Lower lobe of right lung (tissue), 2 donors: ENCODE measurements around the gene FOXK2. TPM values are rescaled to one million over a fixed set of nuclear protein-coding genes. Genes with fewer than 3 reads are reported as not detected.
A peak's percentile ranks its signal among the peaks of the same experiment; 100 is the strongest.

Source experiments
- ATAC-seq, 2 donors: fragments of 200-7000 bp; cut with Tn5 transposase; one replicate each; pipeline ENCODE4 v1.9.1; 2020 to 2022; ENCODE audit warnings: mild to moderate bottlenecking in 2 of 2, moderate library complexity in 2 of 2
- DNase-seq: peaks from one replicate; pipeline ENCODE4 v3.0.0-alpha.2; 2020
- H3K27ac ChIP-seq: fragments of 200-600 bp; one replicate; pipeline ENCODE4 v1.8.0; 2022
- H3K27me3 ChIP-seq: fragments of 200-600 bp; one replicate; pipeline ENCODE4 v1.8.0; 2022; ENCODE audit warnings: low read depth
- H3K36me3 ChIP-seq: fragments of 200-600 bp; one replicate; pipeline ENCODE4 v1.8.0; 2022; ENCODE audit warnings: mild to moderate bottlenecking
- H3K4me1 ChIP-seq: fragments of 200-600 bp; one replicate; pipeline ENCODE4 v1.8.0; 2022
- H3K4me3 ChIP-seq: fragments of 200-600 bp; one replicate; pipeline ENCODE4 v1.8.0; 2022; ENCODE audit warnings: mild to moderate bottlenecking
- H3K9me3 ChIP-seq: fragments of 200-600 bp; one replicate; pipeline ENCODE4 v1.8.0; 2022
- CTCF ChIP-seq: fragments of 200-600 bp; IDR thresholded peaks from one replicate; pipeline ENCODE4 v1.8.0; 2022; ENCODE audit warnings: antibody characterized with exemption, mild to moderate bottlenecking
- intact Hi-C: fragments of 100-400 bp; cut with DNase I; formaldehyde crosslinking; loops from one replicate; pipeline ENCODE4 v1.11.0; 2022
- total RNA-seq: library from RNA; stranded (reverse); fragmentation: NEBNext Ultra II Directional; extraction: Animal tissue kit (Norgen Biotek cat#: 25700); gene quantifications from one replicate; pipeline ENCODE4 v1.2.1, GENCODE V29; 2021
- donor health status: DM: no; HTN: yes; CAD: no; lungs with severe emphysema.

The FOXK2 gene
- total RNA-seq, 1 donor from 2014 or later: 60.1 TPM

- Histone ChIP-seq H3K4me3 (peak overlapping the region; percentile 70), H3K4me1 (peaks cover 47% of the 10 kb centered on the region), H3K27me3 (no peaks in the 10 kb centered on the region), H3K36me3 (peaks cover 29% of the 10 kb centered on the region), H3K27ac (peak overlapping the region; percentile 89), H3K9me3 (no peaks in the 10 kb centered on the region)
- DNase-seq (peak; percentile 80), ATAC-seq (peak; percentile 68 to 71)
- TF ChIP-seq CTCF: no peak
- intact Hi-C loops: no loop called here
These were observed 73.4 kb downstream of the FOXK2 start for GRCh38 chr17:82592767-82593589.

- no peak for TF ChIP-seq CTCF
- peak; percentile 4 to 18 for ATAC-seq
- DNase-seq: peak; percentile 58
- Histone ChIP-seq H3K4me1 (peaks cover 47% of the 10 kb centered on the region), H3K9me3 (no peaks in the 10 kb centered on the region), H3K27me3 (no peaks in the 10 kb centered on the region), H3K27ac (peak overlapping the region; percentile 89), H3K36me3 (peaks cover 34% of the 10 kb centered on the region), H3K4me3 (peak overlapping the region; percentile 70)
- intact Hi-C loops: no loop called here
These were observed 74.1 kb downstream of the FOXK2 start for GRCh38 chr17:82593590-82594087.

GRCh38 chr17:82594571-82594970 lies 75.0 kb downstream of the FOXK2 start:
- peaks cover 41% of the 10 kb centered on the region for H3K36me3 ChIP-seq
- intact Hi-C loops: no loop called here
- H3K27ac ChIP-seq: no peak overlapping the region
- H3K4me1 ChIP-seq: peaks cover 47% of the 10 kb centered on the region
- DNase-seq (peak; percentile 44), ATAC-seq (no peak)
- TF ChIP-seq CTCF: no peak
- no peaks in the 10 kb centered on the region for H3K9me3 ChIP-seq
- H3K27me3 ChIP-seq: no peaks in the 10 kb centered on the region
- H3K4me3 ChIP-seq: no peak overlapping the region

DNA sequence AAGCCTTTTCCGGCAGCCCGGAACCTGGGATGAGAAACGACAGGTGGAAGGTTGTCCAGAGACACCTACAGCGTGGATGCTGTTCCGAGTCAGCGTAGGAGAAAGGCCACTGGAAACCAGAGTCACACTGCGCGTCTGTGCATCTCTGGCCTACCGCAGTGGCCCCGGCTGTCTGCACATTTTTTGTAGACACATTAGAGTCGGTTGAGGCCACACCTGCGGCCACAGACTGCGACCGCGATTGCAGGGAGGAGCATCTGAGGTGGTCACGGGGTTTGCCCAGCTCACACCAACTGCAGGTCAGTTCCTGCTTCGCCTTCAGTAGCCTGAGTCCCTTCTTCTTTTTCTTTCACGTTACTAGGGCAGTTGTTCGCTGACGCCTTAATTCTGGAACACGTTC lies 76.4 kb downstream of the FOXK2 start:
- H3K27me3 ChIP-seq: no peaks in the 10 kb centered on the region
- no peak for ATAC-seq
- H3K9me3 ChIP-seq: no peaks in the 10 kb centered on the region
- H3K36me3 ChIP-seq: peaks cover 54% of the 10 kb centered on the region
- peaks cover 42% of the 10 kb centered on the region for H3K4me1 ChIP-seq
- DNase-seq: peak; percentile 28
- no peak overlapping the region for H3K27ac ChIP-seq
- no peak overlapping the region for H3K4me3 ChIP-seq
- intact Hi-C loops: no loop called here
- TF ChIP-seq CTCF: no peak

DNA sequence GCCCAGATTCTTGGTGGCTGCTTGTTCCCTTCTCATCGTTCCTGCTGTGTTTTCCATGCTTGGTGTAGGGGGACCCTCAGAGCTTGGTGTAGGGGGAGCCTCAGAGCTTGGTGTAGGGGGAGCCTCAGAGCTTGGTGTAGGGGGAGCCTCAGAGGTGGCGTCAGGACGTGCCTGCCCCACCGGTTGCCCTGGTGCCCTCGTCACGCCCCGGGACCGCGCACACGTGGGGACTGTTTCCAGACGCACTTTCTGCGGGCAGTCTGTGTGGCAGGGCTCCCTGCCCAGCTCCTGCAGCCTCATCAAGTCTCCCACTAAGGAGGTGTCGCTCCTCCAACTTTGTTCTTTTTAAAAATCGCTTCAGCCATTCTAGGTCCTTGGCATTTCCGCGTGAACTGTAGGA lies 76.8 kb downstream of the FOXK2 start:
- Histone ChIP-seq H3K4me3 (no peak overlapping the region), H3K4me1 (peaks cover 38% of the 10 kb centered on the region), H3K36me3 (peaks cover 55% of the 10 kb centered on the region), H3K27ac (no peak overlapping the region), H3K27me3 (no peaks in the 10 kb centered on the region), H3K9me3 (no peaks in the 10 kb centered on the region)
- intact Hi-C loops: no loop called here
- DNase-seq: peak; percentile 40
- ATAC-seq: no peak
- TF ChIP-seq CTCF: no peak
